K562 (cell line): ENCODE results near the gene ANXA2. TPM values are rescaled to one million over a fixed set of nuclear protein-coding genes. Genes with fewer than 3 reads are reported as not detected.

ENCODE experiments used
- ATAC-seq: fragments of 200-7000 bp; cut with Tn5 transposase; 3 replicates; pipeline ENCODE4 v1.9.1; 2020; ENCODE audit warnings: moderate library complexity
- BruUV-seq: library from RNA; stranded (reverse); fragments of 400-500 nt; replicated peaks from 2 replicates; lab custom pipeline; 2021; lab: Mats Ljungman, UMichigan
- CTCF ChIA-PET: fragments of 300-600 bp; formaldehyde crosslinking; extraction: SDS; loops from one replicate; lab custom pipeline; 2021; ENCODE audit warnings: low intra/inter-chr PET ratio; lab: Yijun Ruan, JAX
- POLR2A ChIA-PET: fragments of 300-600, 350-650 bp; sonication (Branson Sonifier 250); formaldehyde crosslinking; extraction: SDS; loops from one replicate; lab custom pipeline; 2021; ENCODE audit warnings: antibody characterized with exemption, inconsistent platforms; lab: Yijun Ruan, JAX
- DNase-seq, 4 experiments: peaks; one replicate each; pipeline versions ENCODE4 v3.0.0 to v3.0.0-alpha.2; 2011 to 2018; ENCODE audit warnings: low spot score in 3 of 4, mixed read lengths in 3 of 4; ENCODE audit errors: extremely low read depth in 1 of 4
- FAIRE-seq: peaks from 2 replicates; lab custom pipeline; 2011; peaks lifted over from hg19 to GRCh38; lab: Jason Lieb, UNC
- H2AFZ ChIP-seq: 2 replicates; pipeline ENCODE4 v1.6.0; 2011; ENCODE audit warnings: low read depth, low read length, control low read depth, inconsistent platforms
- H3K27ac ChIP-seq: fragments of 200-600 bp; 3 replicates; pipeline ENCODE4 v1.8.0; 2011; ENCODE audit warnings: low read depth, mild to moderate bottlenecking, control low read depth, inconsistent platforms, low read length, moderate library complexity, mixed read lengths; ENCODE audit errors: extremely low read depth
- H3K27me3 ChIP-seq, 2 experiments: fragments of 300-600 bp in 1 of 2; 2 replicates in 1 of 2; 3 replicates in 1 of 2; pipeline versions ENCODE4 v1.6.0 to v1.8.0; 2011; ENCODE audit warnings: inconsistent platforms in 2 of 2, low read length in 2 of 2, mild to moderate bottlenecking in 1 of 2, mixed read lengths in 1 of 2, moderate library complexity in 1 of 2; ENCODE audit not compliant: control insufficient read depth in 2 of 2, insufficient read depth in 2 of 2
- H3K36me3 ChIP-seq: fragments of 300-600 bp; 3 replicates; pipeline ENCODE4 v1.8.0; 2011; ENCODE audit warnings: mild to moderate bottlenecking, low read length, inconsistent platforms; ENCODE audit not compliant: control insufficient read depth, insufficient read depth
- H3K4me1 ChIP-seq, 2 experiments: fragments of 200-600 bp in 1 of 2; replicated peaks in 1 of 2; 2 replicates in 1 of 2; 3 replicates in 1 of 2; pipeline versions ENCODE4 v1.5.1 to v1.8.0; 2011; ENCODE audit warnings: inconsistent platforms in 2 of 2, low read length in 2 of 2, mild to moderate bottlenecking in 1 of 2, mixed read lengths in 1 of 2, moderate library complexity in 1 of 2; ENCODE audit not compliant: control insufficient read depth in 2 of 2, insufficient read depth in 2 of 2
- H3K4me2 ChIP-seq: 2 replicates; pipeline ENCODE4 v1.6.1; 2011; ENCODE audit warnings: low read length, control low read depth, inconsistent platforms, mixed read lengths; ENCODE audit not compliant: insufficient read depth
- H3K4me3 ChIP-seq: fragments of 200-600 bp; sonication (generic), shearing (Covaris generic); 2 replicates; pipeline ENCODE4 v1.5.1; 2016; ENCODE audit warnings: control low read depth, inconsistent platforms
- H3K79me2 ChIP-seq: fragments of 200-600 bp; 3 replicates; pipeline ENCODE4 v1.8.0; 2011; ENCODE audit warnings: low read length, inconsistent platforms; ENCODE audit not compliant: control insufficient read depth, insufficient read depth
- H3K9ac ChIP-seq, 2 experiments: 2 replicates each; pipeline versions ENCODE4 v1.6.0 to v1.6.1; 2011; ENCODE audit warnings: low read depth in 2 of 2, low read length in 2 of 2, control low read depth in 1 of 2, inconsistent platforms in 1 of 2, mild to moderate bottlenecking in 1 of 2, mixed read lengths in 1 of 2; ENCODE audit not compliant: insufficient read depth in 1 of 2
- H3K9me1 ChIP-seq: one replicate; pipeline ENCODE4 v1.6.0; 2011; ENCODE audit warnings: inconsistent platforms, mild to moderate bottlenecking, low read length, moderate library complexity; ENCODE audit not compliant: control insufficient read depth, insufficient read depth
- H3K9me3 ChIP-seq: replicated peaks from 2 replicates; pipeline ENCODE4 v1.5.1; 2011; ENCODE audit warnings: low read depth, low read length, inconsistent platforms; ENCODE audit not compliant: control insufficient read depth, insufficient read depth
- H4K20me1 ChIP-seq: replicated peaks from 2 replicates; pipeline ENCODE4 v1.6.1; 2011; ENCODE audit warnings: low read length, inconsistent platforms, mixed read lengths; ENCODE audit not compliant: control insufficient read depth, insufficient read depth
- ADNP ChIP-seq: fragments of 200-800 bp; sonication (Bioruptor generic); IDR thresholded peaks from 2 replicates; pipeline ENCODE4 v1.6.1; 2016; ENCODE audit warnings: missing genetic modification characterization, missing compliant biosample characterization
- ELK3 ChIP-seq: fragments of 450-650 bp; formaldehyde crosslinking; IDR thresholded peaks from 2 replicates; pipeline ENCODE4 v1.4.0; 2020; ENCODE audit warnings: mild to moderate bottlenecking
- FOXM1 ChIP-seq, 2 experiments: fragments of 450-650 bp in 1 of 2; sonication (generic) in 1 of 2; formaldehyde crosslinking in 1 of 2; IDR thresholded peaks; 2 replicates each; pipeline versions ENCODE4 v1.6.1 to v1.9.0; 2017 to 2022; ENCODE audit warnings: low read depth in 2 of 2, mild to moderate bottlenecking in 2 of 2, missing genetic modification reagents in 1 of 2, moderate library complexity in 1 of 2
- GTF2E2 ChIP-seq: fragments of 200-800 bp; sonication (Bioruptor generic); IDR thresholded peaks from 2 replicates; pipeline ENCODE4 v1.6.1; 2016; ENCODE audit warnings: missing genetic modification characterization, missing compliant biosample characterization
- GTF2F1 ChIP-seq: IDR thresholded peaks from 2 replicates; pipeline ENCODE4 v1.6.1; 2011; ENCODE audit warnings: low read depth, low read length, improper control_type of control experiment
- HLTF ChIP-seq: fragments of 450-650 bp; IDR thresholded peaks from 2 replicates; pipeline ENCODE4 v1.6.1; 2016
- ILF3 ChIP-seq: fragments of 450-650 bp; IDR thresholded peaks from 2 replicates; pipeline ENCODE4 v1.6.1; 2018; ENCODE audit warnings: antibody characterized with exemption, mild to moderate bottlenecking, moderate library complexity, borderline replicate concordance
- MTA2 ChIP-seq: fragments of 450-650 bp; IDR thresholded peaks from 2 replicates; pipeline ENCODE4 v1.6.1; 2016; ENCODE audit warnings: low read depth
- MTF1 ChIP-seq: fragments of 250-450 bp; sonication (Bioruptor Pico); IDR thresholded peaks from 2 replicates; pipeline ENCODE4 v1.9.0; 2021; ENCODE audit warnings: moderate library complexity, mild to moderate bottlenecking, inconsistent platforms, borderline replicate concordance
- PTRF ChIP-seq: fragments of 450-650 bp; IDR thresholded peaks from 2 replicates; pipeline ENCODE4 v1.6.1; 2016; ENCODE audit warnings: mild to moderate bottlenecking, missing genetic modification characterization, missing compliant biosample characterization
- SMARCC2 ChIP-seq: fragments of 450-650 bp; IDR thresholded peaks from 2 replicates; pipeline ENCODE4 v1.6.1; 2017; ENCODE audit warnings: antibody characterized with exemption, moderate library complexity, mild to moderate bottlenecking, low read depth
- TAF1 ChIP-seq: IDR thresholded peaks from 2 replicates; pipeline ENCODE4 v1.6.1; 2011; ENCODE audit warnings: mild to moderate bottlenecking, low read length, moderate library complexity; ENCODE audit not compliant: insufficient read depth, control insufficient read depth, severe bottlenecking; ENCODE audit errors: extremely low read depth
- ZKSCAN8 ChIP-seq: fragments of 200-800 bp; sonication (Bioruptor generic); IDR thresholded peaks from 2 replicates; pipeline ENCODE4 v1.6.1; 2016; ENCODE audit warnings: missing genetic modification characterization, missing compliant biosample characterization
- ZNF140 ChIP-seq: fragments of 250-450 bp; sonication (Bioruptor Pico); IDR thresholded peaks from 2 replicates; pipeline ENCODE4 v1.8.0; 2021; ENCODE audit warnings: moderate library complexity, mild to moderate bottlenecking, inconsistent platforms
- ZNF511 ChIP-seq: sonication (generic); formaldehyde crosslinking; IDR thresholded peaks from 2 replicates; pipeline ENCODE4 v1.8.0; 2022; ENCODE audit warnings: mild to moderate bottlenecking, missing genetic modification reagents
- ZNF699 ChIP-seq: fragments of 250-450 bp; sonication (Bioruptor Pico); IDR thresholded peaks from 2 replicates; pipeline ENCODE4 v1.8.0; 2021; ENCODE audit warnings: mild to moderate bottlenecking, moderate library complexity; ENCODE audit not compliant: insufficient replicate concordance
- WGBS: fragments of 100-300 bp; shearing (Covaris generic); methylation state at CpG from one replicate; pipeline ENCODE4 v1.1.6; 2016; ENCODE audit warnings: low coverage, mixed read lengths; ENCODE audit not compliant: insufficient coverage; ENCODE audit errors: missing lambda C conversion rate; 5-methylcytosine and 5-hydroxymethylcytosine counted together
- in situ Hi-C: fragments of 300-500 bp; cut with MboI; formaldehyde crosslinking; loops from 4 replicates; pipeline ENCODE4 v1.15.0; 2018; ENCODE audit warnings: inconsistent platforms, mixed read lengths
- intact Hi-C: fragments of 100-400 bp; cut with micrococcal nuclease; formaldehyde crosslinking; loops from 2 replicates; pipeline ENCODE4 v1.14.2; 2022
- polyA plus RNA-seq, 8 experiments: library from polyadenylated mRNA; depleted of rRNA in 4 of 8; stranded (reverse) in 5 of 8; unstranded in 3 of 8; fragments of >200 nt; fragmentation: Nextera tagmentation in 2 of 8; fragmentation: Illumina TruSeq in 1 of 8; extraction: Ambion mirVana in 2 of 8; extraction: Trizol in 1 of 8; gene quantifications; 2 replicates each; pipeline versions ENCODE4 v1.2.1 to v1.2.3, GENCODE V29; 2011 to 2014; ENCODE audit warnings: inconsistent platforms in 1 of 8, missing spikeins in 1 of 8
- total RNA-seq, 7 experiments: library from RNA; depleted of rRNA in 6 of 7; stranded (reverse); fragments of >200 nt in 6 of 7; fragmentation: Illumina TruSeq in 2 of 7; extraction: Trizol in 2 of 7; gene quantifications; 2 replicates each; pipeline versions ENCODE4 v1.2.1 to v1.2.3, GENCODE V29; 2011 to 2021; ENCODE audit warnings: low replicate concordance in 1 of 7

ANXA2 gene
- total and polyA plus RNA-seq, 9 of the 15 experiments (the other 6 are each of a cell fraction or from before 2014, with no cell fraction given) = 301 to 1,102 (median 452) TPM

- WGBS = 0% methylated on average over 3 of the region's 3 CpGs
- in situ Hi-C loops (loop anchor here (25.0 kb wide), 1 partner anchor 573 kb away; no protein-coding TSS in a partner anchor), intact Hi-C loops (no loop called here)
- Histone ChIP-seq H3K9me3 (no peaks in the 10 kb centered on the region), H3K36me3 (no peaks in the 10 kb centered on the region), H2AFZ (no peak overlapping the region), H3K27me3 (peaks cover 17 to 23% of the 10 kb centered on the region in 2 experiments; a peak in 4 of 5 replicates), H4K20me1 (no peaks in the 10 kb centered on the region), H3K27ac (no peak overlapping the region), H3K4me1 (no peaks in the 10 kb centered on the region), H3K9ac (no peak overlapping the region), H3K79me2 (no peaks in the 10 kb centered on the region), H3K9me1 (no peaks in the 10 kb centered on the region), H3K4me2 (no peak overlapping the region), H3K4me3 (no peak overlapping the region)
- CTCF ChIA-PET = interaction anchor here (0.8 kb wide), 1 partner anchor 11 kb away, joined by 4 read pairs; no protein-coding TSS in a partner anchor
- POLR2A ChIA-PET = no interaction called here
- ATAC-seq (no peak), DNase-seq (no peak), FAIRE-seq (no peak)
- TF ChIP-seq PTRF (tag) (no peak), ELK3 (CRISPR knock-in tag) (no peak), ADNP (tag) (no peak), GTF2F1 (no peak), GTF2E2 (no peak), ZNF140 (CRISPR knock-in tag) (no peak), ILF3 (no peak), TAF1 (no peak), ZNF511 (CRISPR knock-in tag) (no peak), HLTF (no peak), MTF1 (CRISPR knock-in tag) (no peak), FOXM1 (IDR thresholded peaks at IDR 0.05; ENCODE audit: low read depth) (no peak), FOXM1 (CRISPR knock-in tag; IDR thresholded peaks at IDR 0.05; ENCODE audit: low read depth) (no peak), MTA2 (no peak), ZNF699 (CRISPR knock-in tag) (no peak), SMARCC2 (no peak), ZKSCAN8 (CRISPR knock-in tag) (no peak)
- BruUV-seq = no TSS peak
Observed at GRCh38 chr15:60338810-60339209, 59.0 kb downstream of the ANXA2 start.
